HG03139 (cell line): Measurements from ENCODE around the gene CDC42BPG.
"Not testable (repeated sequence)": the region's sequence is repeated elsewhere in the genome, so short reads cannot be mapped to it uniquely, and the experiment has no call there.

Experiments used
- ATAC-seq: cut with Tn5 transposase; IDR thresholded peaks from one replicate; pipeline ENCODE4 v1.9.1; 2021; ENCODE audit not compliant: unreplicated experiment

The CDC42BPG gene

DNA sequence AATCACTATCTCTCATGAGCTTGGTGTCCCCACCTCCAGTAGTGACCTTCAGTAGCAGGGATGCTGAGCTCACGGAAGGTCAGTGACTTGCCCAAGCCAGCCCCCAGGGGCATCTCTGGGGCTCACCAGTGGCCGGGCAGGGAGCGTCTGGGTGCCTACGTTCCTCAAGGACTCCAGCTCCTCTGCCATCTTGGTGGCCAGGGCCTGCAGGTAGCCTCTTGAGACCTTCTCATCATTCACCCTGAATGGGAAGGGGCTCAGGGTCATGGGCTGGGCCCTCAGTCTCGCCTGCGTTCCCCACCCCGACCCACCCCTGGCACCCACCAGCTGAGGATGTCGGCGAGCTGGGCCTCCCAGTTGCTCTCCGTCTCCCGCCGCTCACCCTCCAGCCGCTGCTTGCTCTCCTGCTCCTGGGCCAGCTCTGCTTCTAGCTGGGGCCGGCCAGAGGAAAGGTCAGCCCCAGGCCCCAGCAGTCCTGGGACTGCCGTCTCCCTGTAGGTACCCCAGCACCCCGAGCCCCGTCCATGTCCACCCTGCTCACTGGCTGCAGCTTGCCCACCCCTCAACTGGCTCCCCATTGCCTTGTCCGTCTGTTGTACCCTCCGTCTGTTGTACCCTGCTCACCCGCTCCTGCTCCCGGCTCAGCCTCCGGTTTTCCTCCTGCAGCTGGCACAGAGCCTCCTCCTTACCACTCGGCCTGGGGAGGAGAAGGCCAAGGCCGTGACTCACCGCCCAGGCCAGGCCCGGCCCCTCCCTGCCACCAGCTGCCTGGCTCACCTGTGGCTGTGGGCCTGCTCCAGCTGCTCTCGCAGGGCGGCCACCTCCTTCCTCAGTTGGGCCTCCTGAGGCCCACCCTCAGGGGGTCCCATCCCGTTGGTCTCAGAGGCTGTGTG, 9.5 kb downstream of the CDC42BPG start:
- no peak for ATAC-seq

GRCh38 chr11:64834031-64834722, 10.3 kb downstream of the CDC42BPG start:
- no peak for ATAC-seq

GRCh38 chr11:64833509-64833908, 10.9 kb downstream of the CDC42BPG start:
- no peak for ATAC-seq

DNA sequence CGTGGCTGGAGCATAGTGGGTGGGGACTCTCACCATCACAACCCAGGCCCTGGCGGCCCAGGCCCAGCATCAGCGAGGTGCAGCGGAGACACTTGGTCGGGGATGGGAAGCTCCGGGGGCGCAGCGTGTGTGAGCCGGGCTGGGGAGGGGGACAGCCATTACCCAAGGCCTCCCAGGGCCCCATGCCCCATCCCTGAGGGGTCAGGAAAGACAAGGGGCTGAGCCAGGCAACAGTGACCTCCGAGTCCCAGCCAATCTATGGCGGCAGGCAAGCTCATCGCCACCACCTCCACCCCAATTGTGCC, 11.3 kb downstream of the CDC42BPG start:
- no peak for ATAC-seq

- ATAC-seq, result no peak
Observed at GRCh38 chr11:64832467-64833197, 11.8 kb downstream of the CDC42BPG start.

DNA sequence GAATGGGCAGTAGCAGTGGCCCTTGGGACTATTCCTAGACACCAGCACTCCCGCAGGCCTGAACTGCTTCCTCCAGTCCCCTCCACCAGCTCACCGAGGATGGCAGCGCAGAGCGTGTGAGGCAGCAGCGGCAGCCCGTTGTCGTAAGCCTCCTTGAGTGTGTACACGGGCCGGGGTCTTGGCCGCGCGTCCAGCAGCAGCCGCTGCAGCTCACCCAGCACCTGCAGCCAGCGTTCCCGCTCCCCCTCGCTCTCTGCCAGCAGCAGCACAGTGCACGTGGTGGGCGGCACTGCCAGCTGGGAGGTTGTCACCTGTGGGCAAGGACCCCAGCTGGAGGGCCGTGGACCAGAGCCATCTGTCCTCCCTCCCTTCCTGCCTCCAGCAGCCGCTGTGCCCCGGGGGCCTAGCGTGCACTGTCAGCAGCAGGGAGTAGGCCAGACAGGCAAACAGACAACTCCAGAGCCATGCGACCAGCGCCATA, 13.0 kb downstream of the CDC42BPG start:
- ATAC-seq, result no peak

- ATAC-seq, result no peak
Observed at GRCh38 chr11:64829536-64830251, 14.8 kb downstream of the CDC42BPG start.

DNA sequence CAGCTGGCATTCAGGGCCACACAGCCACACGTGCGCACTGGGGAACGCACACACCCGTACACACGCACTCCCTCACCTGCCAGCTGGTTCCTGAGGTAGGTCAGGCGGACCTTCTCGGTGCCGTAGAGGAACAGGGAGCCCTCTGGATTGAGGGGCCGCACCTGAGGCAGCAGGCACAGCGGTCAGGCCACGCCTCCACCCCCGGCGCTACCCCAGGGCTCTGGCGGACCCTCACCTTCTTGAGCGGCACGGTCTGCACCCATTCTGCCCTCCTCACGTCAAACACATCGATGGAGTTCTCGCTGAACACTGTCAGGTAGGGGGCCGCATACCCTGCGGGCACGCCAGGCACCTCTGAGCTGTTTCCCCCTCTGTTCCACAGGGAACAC, 17.0 kb downstream of the CDC42BPG start:
- ATAC-seq, result no peak

- no peak for ATAC-seq
Observed at GRCh38 chr11:64826578-64827450, 17.6 kb downstream of the CDC42BPG start.

- no peak for ATAC-seq
Observed at GRCh38 chr11:64826062-64826461, 18.4 kb downstream of the CDC42BPG start.

DNA sequence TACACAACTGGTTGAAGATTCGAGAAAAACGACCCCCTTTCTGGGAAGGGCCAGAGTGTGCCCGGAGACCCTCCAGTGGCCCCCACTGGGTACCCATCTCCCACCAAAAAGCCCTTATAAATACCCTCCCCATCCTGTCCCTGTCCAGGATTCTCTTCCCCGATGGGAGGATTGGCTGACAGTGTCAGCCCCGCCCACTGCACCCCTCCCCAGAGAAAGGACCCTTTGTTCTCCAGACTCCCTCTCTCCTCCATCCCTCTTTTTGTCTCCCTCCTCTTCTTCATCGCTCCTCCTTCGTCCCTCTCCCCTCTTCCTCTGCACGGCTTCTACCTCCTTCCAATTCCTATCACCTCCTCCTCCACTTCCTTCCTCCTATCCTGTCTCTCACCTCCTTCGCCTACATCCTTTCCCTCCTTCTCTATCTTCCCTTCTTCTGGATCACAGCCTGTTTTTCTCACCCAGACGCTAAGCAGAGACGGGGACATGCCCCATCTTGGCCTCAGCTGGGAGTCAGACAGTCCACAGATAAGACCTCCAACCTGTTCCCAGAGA, 20.8 kb downstream of the CDC42BPG start:
- no peak for ATAC-seq

GRCh38 chr11:64817476-64817875, 27.0 kb downstream of the CDC42BPG start:
- ATAC-seq, result no peak

- not testable (repeated sequence) for ATAC-seq
Observed at GRCh38 chr11:64815433-64815832, 29.0 kb downstream of the CDC42BPG start.

- ATAC-seq, result no peak
Observed at GRCh38 chr11:64814712-64815187, 29.7 kb downstream of the CDC42BPG start.

DNA sequence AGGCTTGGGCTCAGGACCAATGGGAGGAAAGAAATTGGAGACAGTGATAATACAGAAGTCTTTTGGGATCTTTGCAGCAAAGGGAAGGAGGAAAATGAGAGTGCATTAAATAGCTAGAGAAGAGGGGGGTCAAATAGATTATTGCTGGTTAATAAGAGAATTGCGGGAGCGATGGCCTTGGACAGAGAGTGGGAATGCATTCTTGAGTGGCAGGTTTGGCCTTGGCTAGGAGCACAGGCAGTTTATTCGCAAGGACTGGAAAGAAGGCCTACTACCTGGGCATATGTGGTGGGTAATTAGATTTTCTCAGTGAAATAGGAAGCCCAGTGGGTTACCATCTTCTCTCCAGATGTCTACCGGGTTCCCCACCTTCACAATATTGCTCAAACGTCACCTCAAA, 30.6 kb downstream of the CDC42BPG start:
- no peak for ATAC-seq

- no peak for ATAC-seq
Observed at GRCh38 chr11:64810891-64811272, 33.6 kb downstream of the CDC42BPG start.

GRCh38 chr11:64810271-64810890, 34.1 kb downstream of the CDC42BPG start, which contains the start of gene MEN1:
TSS of gene MEN1 (minus strand) at chr11:64810551. CDS start at chr11:64810109, 442 bp downstream.
- peak; percentile 61 for ATAC-seq

GRCh38 chr11:64809781-64810241, 34.6 kb downstream of the CDC42BPG start:
- ATAC-seq, result no peak

DNA sequence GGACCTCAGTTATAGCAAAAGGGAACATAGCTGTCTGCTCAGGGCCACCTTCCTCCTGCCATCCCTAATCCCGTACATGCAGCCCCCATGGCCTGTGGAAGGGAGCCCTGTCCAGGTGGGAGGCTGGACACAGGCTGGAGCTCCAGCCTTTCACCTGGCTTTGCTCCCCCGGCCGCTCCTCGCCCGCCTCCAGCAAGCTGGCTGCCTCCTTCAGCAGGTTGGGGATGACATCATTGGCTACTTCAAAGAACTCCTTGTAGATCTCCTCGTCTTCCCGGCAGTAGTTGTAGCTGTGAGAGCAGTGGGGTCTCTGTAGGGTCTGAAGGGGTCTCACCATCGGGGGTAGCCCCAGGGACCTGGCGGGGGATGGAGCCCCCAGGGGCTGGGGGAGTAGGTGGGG, 39.0 kb downstream of the CDC42BPG start:
- ATAC-seq, result no peak
